HL-60 (cell line): ENCODE data around the gene ZBTB6.

ENCODE experiments used
- GABPA ChIP-seq: IDR thresholded peaks from 2 replicates; pipeline ENCODE4 v1.6.1; 2012; ENCODE audit warnings: low read depth
- POLR2AphosphoS5 ChIP-seq: IDR thresholded peaks from 2 replicates; pipeline ENCODE4 v1.6.1; 2012; ENCODE audit warnings: low read depth
- SPI1 ChIP-seq: IDR thresholded peaks from 2 replicates; pipeline ENCODE4 v1.6.1; 2012; ENCODE audit warnings: low read depth, mild to moderate bottlenecking, borderline replicate concordance
- TF ChIP-seq, protein P1 (sequence below): IDR thresholded peaks from one replicate; pipeline ENCODE4 v1.5.1; 2011; ENCODE audit warnings: low read length, control low read depth, inconsistent platforms; ENCODE audit not compliant: insufficient read depth
- TF ChIP-seq, protein P2 (sequence below): IDR thresholded peaks from 2 replicates; pipeline ENCODE4 v1.6.1; 2012; ENCODE audit warnings: low read depth; ENCODE audit not compliant: insufficient replicate concordance

DNA sequence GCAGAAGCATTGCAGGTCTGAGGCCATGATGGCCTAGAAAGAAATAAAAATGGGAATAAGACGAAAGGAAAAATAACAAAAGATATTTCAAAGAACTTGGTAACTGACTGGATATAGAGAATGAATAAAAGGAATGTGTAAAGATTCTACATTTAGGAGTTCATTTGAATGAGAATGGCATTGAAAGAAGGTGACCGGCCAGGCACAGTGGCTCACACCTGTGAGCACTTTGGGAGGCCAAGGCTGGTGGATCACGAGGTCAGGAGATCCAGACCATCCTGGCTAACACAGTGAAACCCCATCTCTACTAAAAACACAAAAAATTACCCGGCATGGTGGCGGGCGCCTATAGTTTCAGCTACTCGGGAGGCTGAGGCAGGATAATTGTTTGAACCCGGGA, 9.6 kb upstream of the ZBTB6 start:
- TF ChIP-seq, protein P1, sequence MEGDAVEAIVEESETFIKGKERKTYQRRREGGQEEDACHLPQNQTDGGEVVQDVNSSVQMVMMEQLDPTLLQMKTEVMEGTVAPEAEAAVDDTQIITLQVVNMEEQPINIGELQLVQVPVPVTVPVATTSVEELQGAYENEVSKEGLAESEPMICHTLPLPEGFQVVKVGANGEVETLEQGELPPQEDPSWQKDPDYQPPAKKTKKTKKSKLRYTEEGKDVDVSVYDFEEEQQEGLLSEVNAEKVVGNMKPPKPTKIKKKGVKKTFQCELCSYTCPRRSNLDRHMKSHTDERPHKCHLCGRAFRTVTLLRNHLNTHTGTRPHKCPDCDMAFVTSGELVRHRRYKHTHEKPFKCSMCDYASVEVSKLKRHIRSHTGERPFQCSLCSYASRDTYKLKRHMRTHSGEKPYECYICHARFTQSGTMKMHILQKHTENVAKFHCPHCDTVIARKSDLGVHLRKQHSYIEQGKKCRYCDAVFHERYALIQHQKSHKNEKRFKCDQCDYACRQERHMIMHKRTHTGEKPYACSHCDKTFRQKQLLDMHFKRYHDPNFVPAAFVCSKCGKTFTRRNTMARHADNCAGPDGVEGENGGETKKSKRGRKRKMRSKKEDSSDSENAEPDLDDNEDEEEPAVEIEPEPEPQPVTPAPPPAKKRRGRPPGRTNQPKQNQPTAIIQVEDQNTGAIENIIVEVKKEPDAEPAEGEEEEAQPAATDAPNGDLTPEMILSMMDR, result no peak
- TF ChIP-seq POLR2AphosphoS5, result no peak
- no peak for TF ChIP-seq GABPA
- TF ChIP-seq, protein P2, sequence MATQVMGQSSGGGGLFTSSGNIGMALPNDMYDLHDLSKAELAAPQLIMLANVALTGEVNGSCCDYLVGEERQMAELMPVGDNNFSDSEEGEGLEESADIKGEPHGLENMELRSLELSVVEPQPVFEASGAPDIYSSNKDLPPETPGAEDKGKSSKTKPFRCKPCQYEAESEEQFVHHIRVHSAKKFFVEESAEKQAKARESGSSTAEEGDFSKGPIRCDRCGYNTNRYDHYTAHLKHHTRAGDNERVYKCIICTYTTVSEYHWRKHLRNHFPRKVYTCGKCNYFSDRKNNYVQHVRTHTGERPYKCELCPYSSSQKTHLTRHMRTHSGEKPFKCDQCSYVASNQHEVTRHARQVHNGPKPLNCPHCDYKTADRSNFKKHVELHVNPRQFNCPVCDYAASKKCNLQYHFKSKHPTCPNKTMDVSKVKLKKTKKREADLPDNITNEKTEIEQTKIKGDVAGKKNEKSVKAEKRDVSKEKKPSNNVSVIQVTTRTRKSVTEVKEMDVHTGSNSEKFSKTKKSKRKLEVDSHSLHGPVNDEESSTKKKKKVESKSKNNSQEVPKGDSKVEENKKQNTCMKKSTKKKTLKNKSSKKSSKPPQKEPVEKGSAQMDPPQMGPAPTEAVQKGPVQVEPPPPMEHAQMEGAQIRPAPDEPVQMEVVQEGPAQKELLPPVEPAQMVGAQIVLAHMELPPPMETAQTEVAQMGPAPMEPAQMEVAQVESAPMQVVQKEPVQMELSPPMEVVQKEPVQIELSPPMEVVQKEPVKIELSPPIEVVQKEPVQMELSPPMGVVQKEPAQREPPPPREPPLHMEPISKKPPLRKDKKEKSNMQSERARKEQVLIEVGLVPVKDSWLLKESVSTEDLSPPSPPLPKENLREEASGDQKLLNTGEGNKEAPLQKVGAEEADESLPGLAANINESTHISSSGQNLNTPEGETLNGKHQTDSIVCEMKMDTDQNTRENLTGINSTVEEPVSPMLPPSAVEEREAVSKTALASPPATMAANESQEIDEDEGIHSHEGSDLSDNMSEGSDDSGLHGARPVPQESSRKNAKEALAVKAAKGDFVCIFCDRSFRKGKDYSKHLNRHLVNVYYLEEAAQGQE, result no peak
- TF ChIP-seq SPI1, result no peak
